Midbrain (tissue), 1 donor: Measurements from ENCODE around the gene NUFIP1.
A peak's percentile ranks its signal among the peaks of the same experiment; 100 is the strongest.
"Not testable (repeated sequence)": the region's sequence is repeated elsewhere in the genome, so short reads cannot be mapped to it uniquely, and the experiment has no call there.

ENCODE experiments used
- DNase-seq: peaks from one replicate; lab custom pipeline; 2025; lab: John Stamatoyannopoulos, UW

Gene NUFIP1

GRCh38 chr13:44989071-44989889, at the start of gene NUFIP1, which contains the start of gene GPALPP1:
NUFIP1 (minus strand) TSS chr13:44989471; CDS start chr13:44989436, 35 bp downstream.
GPALPP1 (plus strand) TSS chr13:44989538; CDS start chr13:44989655, 117 bp downstream.
- peak; percentile 95 for DNase-seq

DNA sequence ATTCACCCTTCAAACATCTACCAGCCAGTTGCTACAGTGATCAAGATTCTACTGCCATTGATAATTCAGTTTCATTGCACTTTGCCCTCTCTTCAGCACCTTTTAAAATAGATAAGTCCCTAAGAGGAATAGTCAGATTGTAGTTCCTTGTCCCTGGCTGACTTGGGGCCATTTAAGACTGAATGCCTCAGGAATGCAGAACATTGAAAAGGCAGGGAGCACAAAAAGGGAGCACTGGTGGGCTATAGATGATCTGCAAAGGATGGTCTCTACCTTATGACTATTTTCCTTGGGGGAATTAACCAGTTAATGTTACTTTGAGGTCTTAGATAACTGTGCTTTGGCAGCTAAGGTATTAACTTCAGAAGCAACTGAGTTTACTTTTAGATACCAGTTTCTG, 46.9 kb upstream of the NUFIP1 start:
- DNase-seq, result no peak

- DNase-seq, result no peak
Measured at GRCh38 chr13:45034342-45034741, 45.1 kb upstream of the NUFIP1 start.

DNA sequence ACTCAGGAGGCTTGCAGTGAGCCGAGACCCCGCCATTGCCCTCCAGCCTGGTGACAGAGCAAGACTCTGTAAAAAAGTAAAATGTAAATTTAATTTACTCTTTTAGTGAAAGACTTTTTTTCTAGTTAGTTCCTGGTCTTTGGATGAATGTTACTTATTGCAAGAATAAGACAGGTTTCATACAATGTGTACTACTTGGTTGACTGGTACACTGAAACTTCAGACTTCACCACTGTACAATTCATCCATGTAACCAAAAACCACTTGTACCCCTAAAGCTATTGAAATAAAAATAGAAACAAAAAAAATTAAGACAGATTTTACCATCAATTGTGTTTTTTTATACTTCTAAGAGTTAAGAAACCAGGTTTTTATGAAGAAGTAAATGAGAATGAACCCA, 35.6 kb upstream of the NUFIP1 start:
- DNase-seq, result no peak

DNA sequence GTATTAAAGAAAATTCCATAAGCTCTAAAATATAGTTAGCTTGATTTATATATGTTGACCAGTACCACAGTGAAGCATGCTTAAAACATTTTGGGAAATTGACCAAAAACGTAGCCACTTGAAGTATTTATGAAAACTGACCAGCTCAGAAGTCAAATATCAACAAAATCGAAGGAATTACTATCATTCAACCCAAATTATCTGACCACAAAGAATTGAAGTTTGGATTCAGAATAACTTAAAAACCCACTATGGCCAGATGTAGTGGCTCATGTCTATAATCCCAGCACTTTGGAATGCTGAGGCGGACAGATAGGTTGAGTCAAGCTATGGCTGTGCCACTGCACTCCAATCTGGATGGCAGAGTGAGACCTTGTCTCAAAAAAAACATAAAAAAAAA, 32.0 kb upstream of the NUFIP1 start:
- no peak for DNase-seq

DNA sequence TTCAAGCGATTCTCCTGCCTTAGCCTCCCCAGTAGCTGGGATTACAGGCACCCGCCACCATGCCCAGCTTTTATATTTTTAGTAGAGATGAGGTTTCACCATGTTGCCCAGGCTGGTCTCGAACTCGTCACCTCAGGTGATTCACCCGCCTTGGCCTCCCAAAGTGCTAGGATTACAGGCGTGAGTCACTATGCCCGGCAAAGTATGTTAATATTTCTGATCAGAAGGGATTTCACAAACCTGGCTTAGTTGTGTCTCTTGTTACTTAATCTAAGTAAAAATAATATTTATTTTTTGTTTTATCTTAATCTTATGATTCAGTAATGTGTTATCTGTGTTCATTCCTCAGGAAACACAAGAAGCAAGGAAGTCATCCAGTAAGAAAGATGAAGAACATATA, 30.7 kb upstream of the NUFIP1 start:
- not testable (repeated sequence) for DNase-seq

- DNase-seq, result no peak
Measured at GRCh38 chr13:45016792-45017425, 27.6 kb upstream of the NUFIP1 start.

- DNase-seq, result no peak
Measured at GRCh38 chr13:45015300-45015699, 26.0 kb upstream of the NUFIP1 start.

GRCh38 chr13:45011198-45011597, 21.9 kb upstream of the NUFIP1 start:
- no peak for DNase-seq

GRCh38 chr13:45007823-45008222, 18.6 kb upstream of the NUFIP1 start:
- DNase-seq, result no peak

DNA sequence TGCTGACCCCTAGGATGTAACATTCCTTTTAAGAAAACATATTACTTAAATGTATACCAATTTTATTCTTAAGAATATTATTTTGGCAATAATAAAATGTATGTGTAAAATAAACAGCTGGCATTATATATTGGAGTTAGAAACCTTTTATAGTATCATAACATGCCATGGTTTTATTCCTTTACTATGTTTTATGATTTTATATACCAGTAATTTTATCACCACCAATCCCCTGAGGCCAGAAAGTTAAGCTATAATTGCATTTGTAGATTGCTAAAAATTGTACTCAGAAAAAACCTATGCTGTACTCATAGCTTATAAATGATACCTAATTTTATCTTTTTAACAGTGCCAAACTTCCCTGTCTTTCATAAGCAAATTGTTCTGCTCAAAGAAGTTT, 18.0 kb upstream of the NUFIP1 start:
- no peak for DNase-seq

DNA sequence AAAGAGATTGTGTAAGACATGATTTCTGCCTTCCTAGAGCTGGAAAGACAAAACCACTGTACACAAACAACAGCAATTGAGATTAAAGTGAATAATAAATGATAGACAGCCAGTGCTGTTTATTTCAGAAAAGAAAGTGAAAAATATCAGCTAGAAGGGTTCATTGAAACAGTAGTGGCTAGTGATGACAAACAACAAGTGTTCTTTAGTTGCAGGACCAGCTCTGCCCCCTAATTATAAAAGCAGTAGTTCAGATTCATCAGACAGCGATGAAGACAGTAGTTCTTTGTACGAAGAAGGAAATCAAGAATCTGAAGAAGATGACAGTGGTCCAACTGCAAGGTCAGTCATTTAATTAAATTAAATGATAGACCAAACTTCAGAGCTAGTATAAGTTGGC, 14.8 kb upstream of the NUFIP1 start:
- DNase-seq, result no peak

DNA sequence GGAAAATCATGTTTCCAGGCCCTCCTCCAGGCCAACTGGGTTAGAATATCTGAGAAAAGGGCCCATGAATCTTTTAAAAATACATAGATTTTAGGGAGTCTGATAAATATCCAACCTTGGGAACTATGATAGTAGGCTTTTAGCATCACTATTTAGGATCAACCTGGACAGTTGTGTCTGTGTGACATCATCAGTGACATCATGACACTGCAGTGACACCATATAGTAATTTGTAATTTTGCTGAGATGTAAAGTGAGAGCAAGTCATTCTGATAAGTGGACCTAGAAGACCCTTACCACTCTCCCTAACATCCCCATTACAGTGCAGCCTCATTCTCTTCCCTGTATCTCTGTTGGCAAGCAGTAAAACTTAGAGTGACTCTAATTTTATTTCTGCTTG, 14.1 kb upstream of the NUFIP1 start:
- DNase-seq, result no peak

- no peak for DNase-seq
Measured at GRCh38 chr13:44989941-44990340, 670 bp upstream of the NUFIP1 start.

DNA sequence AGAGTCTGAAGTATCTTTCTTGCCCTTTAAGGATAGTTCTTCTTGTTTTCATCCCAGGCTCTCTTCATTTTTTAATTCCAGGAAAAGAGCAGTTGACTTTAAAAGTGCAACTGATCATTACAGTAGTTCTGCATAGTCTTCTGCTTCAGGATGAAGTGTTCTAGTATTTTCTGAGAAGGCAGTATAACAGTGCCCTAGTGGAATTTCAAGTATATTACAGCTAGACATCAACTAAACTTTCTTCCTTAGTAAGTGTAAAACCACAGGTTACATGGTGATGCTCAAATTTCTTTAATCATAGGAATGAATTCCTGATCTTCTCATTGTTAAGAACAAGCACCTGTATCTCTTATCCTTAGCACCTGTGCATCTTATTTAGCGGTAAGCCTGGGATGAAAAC, 10.9 kb downstream of the NUFIP1 start:
- no peak for DNase-seq

- no peak for DNase-seq
Measured at GRCh38 chr13:44976949-44977583, 12.2 kb downstream of the NUFIP1 start.

DNA sequence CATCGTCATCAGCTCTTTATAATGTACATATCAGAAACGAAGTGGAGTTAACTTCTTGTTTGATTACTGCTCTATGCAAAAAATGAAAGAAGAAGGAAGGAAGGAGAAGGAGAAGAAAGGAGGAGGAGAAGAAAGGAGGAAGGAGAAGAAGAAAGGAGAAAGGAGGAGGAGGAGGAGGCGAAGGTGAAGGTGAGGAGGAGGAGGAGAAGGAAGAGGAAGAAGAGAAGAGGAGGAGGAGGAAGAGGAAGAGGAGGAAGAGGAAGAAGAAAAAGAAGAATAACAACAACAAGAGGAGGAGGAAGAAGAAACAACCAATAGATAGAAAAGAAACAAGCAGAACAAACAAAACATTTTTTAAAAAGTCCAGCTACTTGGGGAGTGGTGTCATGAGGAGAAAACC, 13.1 kb downstream of the NUFIP1 start:
- no peak for DNase-seq

DNA sequence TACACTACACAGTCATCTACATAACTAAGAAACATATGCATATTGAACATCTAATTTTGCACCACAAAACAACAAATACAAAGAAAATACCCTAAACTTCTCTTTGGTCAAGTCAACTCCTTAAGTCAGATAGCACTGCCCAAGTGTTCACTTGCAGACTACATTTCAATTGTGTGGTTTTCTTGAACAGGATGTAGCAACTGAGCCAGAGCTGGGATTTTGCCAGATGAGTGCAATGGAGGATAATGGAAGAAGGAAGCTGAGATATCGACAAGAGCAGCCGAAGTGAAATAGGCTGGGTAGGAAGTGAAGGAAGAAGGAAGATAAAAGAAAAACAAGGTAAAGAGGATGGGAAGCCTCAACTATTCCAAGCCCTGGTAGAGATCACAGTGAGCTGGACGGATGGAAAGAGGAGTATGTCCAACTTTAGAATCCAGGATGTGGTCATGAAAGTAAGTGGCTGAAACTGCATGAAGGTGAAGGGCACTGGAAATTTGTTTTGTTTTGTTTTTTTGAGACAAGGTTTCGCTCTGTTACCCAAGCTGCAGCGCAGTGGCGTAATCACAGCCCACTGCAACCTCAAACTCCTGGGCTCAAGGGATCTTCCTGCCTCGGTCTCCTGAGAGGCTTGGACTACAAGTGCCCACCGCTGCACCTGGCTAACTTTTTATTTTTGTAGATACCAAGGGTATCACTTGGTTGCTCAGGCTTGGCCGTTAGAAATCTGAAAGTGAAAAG, 15.0 kb downstream of the NUFIP1 start:
- no peak for DNase-seq

- peak; percentile 12 for DNase-seq
Measured at GRCh38 chr13:44972956-44973581, 16.2 kb downstream of the NUFIP1 start.

GRCh38 chr13:44971656-44972595, 17.3 kb downstream of the NUFIP1 start:
- DNase-seq, result no peak
